SKM-1 treated with dmso at 0.1 percent for 144 hours (cell line): ENCODE data around the gene REEP3.
"Not testable (repeated sequence)": the region's sequence is repeated elsewhere in the genome, so short reads cannot be mapped to it uniquely, and the experiment has no call there.

Source experiments
- DNase-seq: peaks from one replicate; lab custom pipeline; 2025; ENCODE audit not compliant: unreplicated experiment; lab: John Stamatoyannopoulos, UW

REEP3 gene

GRCh38 chr10:63547628-63548360 lies 26.6 kb downstream of the REEP3 start:
- no peak for DNase-seq

GRCh38 chr10:63548860-63549259 lies 27.7 kb downstream of the REEP3 start:
- no peak for DNase-seq

GRCh38 chr10:63549810-63550209 lies 28.6 kb downstream of the REEP3 start:
- DNase-seq: no peak

GRCh38 chr10:63553031-63553430 lies 31.8 kb downstream of the REEP3 start:
- DNase-seq: no peak

GRCh38 chr10:63553473-63553872 lies 32.3 kb downstream of the REEP3 start:
- DNase-seq: no peak

GRCh38 chr10:63554657-63555056 lies 33.5 kb downstream of the REEP3 start:
- no peak for DNase-seq

- no peak for DNase-seq
These were observed 34.1 kb downstream of the REEP3 start for GRCh38 chr10:63555330-63555729.

GRCh38 chr10:63558132-63558784 lies 37.1 kb downstream of the REEP3 start:
- no peak for DNase-seq

- DNase-seq: no peak
These were observed 40.1 kb downstream of the REEP3 start for GRCh38 chr10:63561341-63561740.

- no peak for DNase-seq
These were observed 41.2 kb downstream of the REEP3 start for GRCh38 chr10:63562391-63562790.

GRCh38 chr10:63562857-63563256 lies 41.7 kb downstream of the REEP3 start:
- no peak for DNase-seq

GRCh38 chr10:63563623-63564022 lies 42.4 kb downstream of the REEP3 start:
- no peak for DNase-seq

- DNase-seq: not testable (repeated sequence)
These were observed 43.5 kb downstream of the REEP3 start for GRCh38 chr10:63564731-63565130.

GRCh38 chr10:63573068-63573697 lies 52.0 kb downstream of the REEP3 start:
- DNase-seq: no peak

- DNase-seq: no peak
These were observed 52.8 kb downstream of the REEP3 start for GRCh38 chr10:63574011-63574410.

- no peak for DNase-seq
These were observed 55.3 kb downstream of the REEP3 start for GRCh38 chr10:63576501-63576900.

- no peak for DNase-seq
These were observed 57.3 kb downstream of the REEP3 start for GRCh38 chr10:63578501-63578900.

GRCh38 chr10:63579371-63580014 lies 58.3 kb downstream of the REEP3 start:
- no peak for DNase-seq

GRCh38 chr10:63582690-63583089 lies 61.5 kb downstream of the REEP3 start:
- no peak for DNase-seq

GRCh38 chr10:63583397-63583796 lies 62.2 kb downstream of the REEP3 start:
- no peak for DNase-seq

- no peak for DNase-seq
These were observed 62.9 kb downstream of the REEP3 start for GRCh38 chr10:63583909-63584724.
